Measurements from ENCODE around the gene TSFM.

DNA sequence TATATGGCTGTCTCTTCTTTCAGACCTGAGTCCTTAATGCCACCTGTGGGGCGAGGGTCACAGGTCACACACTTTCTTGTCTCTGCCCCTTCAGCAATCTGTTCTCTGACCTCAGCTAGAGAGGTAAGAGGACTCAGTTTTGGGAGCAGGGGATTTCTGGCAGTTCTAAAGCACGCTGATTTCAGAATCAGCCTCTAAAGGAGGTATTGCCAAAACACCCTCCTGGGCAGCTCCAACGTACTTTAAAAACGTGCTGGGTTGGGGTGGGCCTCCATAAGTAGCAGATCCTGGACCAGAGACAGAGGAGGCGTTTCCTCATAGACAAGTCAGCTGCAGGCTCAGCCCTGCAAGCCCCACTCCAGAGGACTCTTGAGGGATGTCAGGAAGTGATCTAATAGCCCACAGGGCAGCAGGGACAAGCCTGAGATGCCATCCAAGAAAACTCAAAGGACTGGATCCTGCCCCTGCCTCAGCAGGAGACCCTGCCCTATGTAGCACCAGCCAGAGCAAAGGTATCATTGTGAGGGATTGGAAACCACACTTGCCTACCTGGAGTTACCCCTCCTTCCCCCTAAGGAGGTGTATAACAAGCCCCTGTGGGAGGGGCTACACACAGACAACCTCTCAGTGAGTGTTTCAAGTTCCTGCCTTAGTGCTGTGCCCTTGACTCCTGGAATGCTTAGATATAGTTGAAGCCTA, 55.4 kb downstream of the TSFM start:
- TF ChIP-seq, protein P1, sequence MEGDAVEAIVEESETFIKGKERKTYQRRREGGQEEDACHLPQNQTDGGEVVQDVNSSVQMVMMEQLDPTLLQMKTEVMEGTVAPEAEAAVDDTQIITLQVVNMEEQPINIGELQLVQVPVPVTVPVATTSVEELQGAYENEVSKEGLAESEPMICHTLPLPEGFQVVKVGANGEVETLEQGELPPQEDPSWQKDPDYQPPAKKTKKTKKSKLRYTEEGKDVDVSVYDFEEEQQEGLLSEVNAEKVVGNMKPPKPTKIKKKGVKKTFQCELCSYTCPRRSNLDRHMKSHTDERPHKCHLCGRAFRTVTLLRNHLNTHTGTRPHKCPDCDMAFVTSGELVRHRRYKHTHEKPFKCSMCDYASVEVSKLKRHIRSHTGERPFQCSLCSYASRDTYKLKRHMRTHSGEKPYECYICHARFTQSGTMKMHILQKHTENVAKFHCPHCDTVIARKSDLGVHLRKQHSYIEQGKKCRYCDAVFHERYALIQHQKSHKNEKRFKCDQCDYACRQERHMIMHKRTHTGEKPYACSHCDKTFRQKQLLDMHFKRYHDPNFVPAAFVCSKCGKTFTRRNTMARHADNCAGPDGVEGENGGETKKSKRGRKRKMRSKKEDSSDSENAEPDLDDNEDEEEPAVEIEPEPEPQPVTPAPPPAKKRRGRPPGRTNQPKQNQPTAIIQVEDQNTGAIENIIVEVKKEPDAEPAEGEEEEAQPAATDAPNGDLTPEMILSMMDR (IDR thresholded peaks at IDR 0.05), result no peak
- no peak for TF ChIP-seq POLR2A (IDR thresholded peaks at IDR 0.05)
